Omental fat pad (tissue), 4 donors: ENCODE measurements around the gene MVB12B. TPM values are rescaled to one million over a fixed set of nuclear protein-coding genes. Genes with fewer than 3 reads are reported as not detected.

Experiments used
- ATAC-seq: fragments of 150-250 bp; one replicate; pipeline ENCODE4 v1.9.1; 2016; ENCODE audit warnings: mild to moderate bottlenecking, moderate library complexity; ENCODE audit not compliant: low FRiP score
- DNase-seq: peaks from one replicate; pipeline ENCODE4 v3.0.0-alpha.2; 2019; ENCODE audit warnings: low spot score
- CTCF ChIP-seq, 3 donors: fragments of 450-650 bp; IDR thresholded peaks; one replicate each; pipeline ENCODE4 v1.5.1; 2016 to 2017; ENCODE audit warnings: antibody characterized with exemption in 3 of 3, mild to moderate bottlenecking in 3 of 3, moderate library complexity in 2 of 3
- total RNA-seq, 4 donors: library from RNA; depleted of rRNA; stranded (reverse); fragments of >200 nt; gene quantifications; one replicate each; pipeline ENCODE4 v1.1.0, GENCODE V29; 2016

Gene MVB12B
- total RNA-seq, 4 donors from 2014 or later = 5.5 to 21.4 (median 11.6) TPM

DNA sequence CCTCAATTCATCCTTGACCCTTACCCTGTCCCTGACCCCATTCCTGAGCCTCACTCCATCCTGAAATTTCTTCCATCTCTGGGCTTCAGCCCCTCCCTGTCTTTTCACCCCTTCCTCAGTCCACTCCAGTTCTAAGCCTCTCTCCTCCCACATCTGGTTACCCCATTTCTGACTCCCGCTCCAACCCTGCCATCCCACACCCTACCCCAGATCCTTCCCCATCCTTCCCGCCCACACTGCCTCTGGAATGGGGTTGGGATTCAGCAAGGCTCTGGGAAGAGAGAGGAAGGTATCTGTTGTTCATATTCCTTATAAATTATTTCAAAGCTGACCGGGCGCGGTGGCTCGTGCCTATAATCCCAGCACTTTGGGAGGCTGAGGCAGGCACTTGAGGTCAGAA, 29.9 kb upstream of the MVB12B start:
- DNase-seq (no peak), ATAC-seq (no peak)
- TF ChIP-seq CTCF (IDR thresholded peaks at IDR 0.05) = no peak

DNA sequence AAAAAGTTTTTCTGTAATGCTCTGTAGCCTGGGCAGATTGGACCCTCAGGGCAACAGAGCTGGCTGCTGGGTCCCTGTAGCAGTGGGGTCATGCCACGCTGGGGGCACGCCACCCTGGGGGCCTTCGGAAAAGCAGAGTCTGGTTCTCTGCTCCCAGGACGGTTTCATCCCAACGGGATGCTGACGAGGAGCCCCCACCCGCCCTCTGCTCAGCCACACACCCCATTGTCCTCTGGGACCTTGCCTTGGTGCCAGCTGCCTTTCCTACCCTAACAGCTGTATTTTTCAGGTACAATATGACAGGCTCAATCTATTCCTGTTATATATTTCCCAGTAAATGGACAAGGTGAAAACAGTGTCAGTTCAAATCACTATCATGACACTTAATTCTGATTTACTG, 29.0 kb upstream of the MVB12B start:
- no peak for DNase-seq
- TF ChIP-seq CTCF (IDR thresholded peaks at IDR 0.05) = no peak
- no peak for ATAC-seq

DNA sequence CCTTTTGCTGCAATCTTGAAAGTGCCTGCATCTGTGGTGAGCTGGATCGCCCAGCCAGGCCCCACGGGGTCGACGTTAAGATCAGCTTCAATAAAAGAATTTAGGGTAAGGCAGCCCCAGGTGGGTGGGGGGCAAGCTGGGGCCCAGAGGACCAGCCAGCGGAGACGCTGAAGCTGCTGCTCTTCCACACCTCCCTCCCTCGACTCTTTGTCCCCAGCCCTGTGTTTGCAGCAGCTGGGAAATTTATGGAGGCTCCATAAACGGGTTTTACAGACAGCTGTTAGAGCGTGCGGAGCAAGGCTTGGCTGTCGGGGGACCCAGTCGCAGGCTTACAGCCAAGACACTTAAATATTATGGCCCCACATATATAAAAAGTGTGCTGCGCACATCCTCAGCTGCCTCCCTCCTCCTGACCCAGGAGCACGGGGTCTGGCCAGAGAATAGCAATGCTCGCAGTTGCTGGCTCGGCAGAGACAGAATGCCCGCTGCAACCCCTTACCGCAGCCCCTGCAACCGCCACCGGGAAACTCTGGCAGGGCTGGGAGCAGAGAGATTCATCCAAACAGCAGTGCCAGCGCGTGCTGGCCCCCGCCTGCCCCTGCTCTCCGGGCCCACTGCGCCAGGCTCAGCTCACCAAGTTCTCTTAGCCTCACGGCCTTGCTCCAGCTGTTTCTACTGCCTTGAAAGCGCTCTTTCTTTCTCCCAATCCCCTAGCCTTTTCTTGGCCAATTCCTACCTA, 28.4 kb upstream of the MVB12B start:
- no peak for TF ChIP-seq CTCF (IDR thresholded peaks at IDR 0.05)
- DNase-seq (no peak), ATAC-seq (no peak)

- no peak for TF ChIP-seq CTCF (IDR thresholded peaks at IDR 0.05)
- DNase-seq (no peak), ATAC-seq (no peak)
Measured at GRCh38 chr9:126299706-126300276, 26.8 kb upstream of the MVB12B start.

DNA sequence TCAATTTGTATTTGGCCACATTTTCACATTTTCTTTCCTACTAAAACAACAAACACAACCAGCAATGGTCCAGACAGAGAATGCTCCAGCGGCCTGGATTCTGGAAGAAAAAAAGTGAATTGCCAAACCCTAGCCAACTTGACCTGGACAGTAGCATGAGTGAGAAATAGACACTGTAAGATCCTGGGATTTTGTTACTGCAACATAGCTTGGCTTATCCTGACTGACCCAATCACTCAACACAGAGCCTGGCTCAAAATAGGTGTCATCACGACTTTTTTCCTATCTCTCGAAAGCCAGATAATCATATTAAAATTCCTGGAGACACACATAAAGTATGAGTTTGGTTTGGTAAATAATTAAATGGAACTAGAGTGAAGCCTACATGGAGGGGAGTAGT, 25.4 kb upstream of the MVB12B start:
- ATAC-seq (no peak), DNase-seq (no peak)
- TF ChIP-seq CTCF (IDR thresholded peaks at IDR 0.05) = no peak

- no peak for TF ChIP-seq CTCF (IDR thresholded peaks at IDR 0.05)
- DNase-seq (no peak), ATAC-seq (no peak)
Measured at GRCh38 chr9:126301985-126302603, 24.5 kb upstream of the MVB12B start.

DNA sequence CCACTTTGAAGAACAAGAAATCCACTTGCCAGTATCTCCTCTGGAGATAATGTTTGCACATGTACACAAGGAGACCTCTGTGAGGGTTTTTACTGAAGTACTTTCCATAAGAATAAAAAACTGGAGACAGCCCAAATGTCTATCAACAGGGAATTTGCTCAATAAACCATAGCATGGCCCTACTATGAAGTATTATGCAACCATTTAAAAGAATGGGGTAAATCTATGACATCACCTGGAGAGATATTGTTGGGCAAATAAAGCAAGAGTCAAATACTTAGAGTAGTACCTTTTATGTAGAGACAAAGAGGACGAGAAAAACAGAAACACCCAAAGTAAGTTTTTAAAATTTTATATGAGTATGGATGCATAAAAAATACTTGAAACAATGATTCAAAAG, 23.9 kb upstream of the MVB12B start:
- ATAC-seq (no peak), DNase-seq (no peak)
- TF ChIP-seq CTCF (IDR thresholded peaks at IDR 0.05) = no peak
